Fibroblast of lung (primary cell): Measurements from ENCODE around the gene PRUNE2. TPM values are rescaled to one million over a fixed set of nuclear protein-coding genes. Genes with fewer than 3 reads are reported as not detected.

Source experiments
- DNase-seq, 2 donors: peaks; one replicate each; pipeline versions ENCODE4 v3.0.0 to v3.0.0-alpha.2; 2010; ENCODE audit warnings: low read depth in 2 of 2
- H2AFZ ChIP-seq: 2 replicates; pipeline ENCODE4 v1.5.1; 2012; ENCODE audit warnings: low read length, control low read depth, inconsistent platforms
- H3K27ac ChIP-seq: 2 replicates; pipeline ENCODE4 v1.5.1; 2011; ENCODE audit warnings: low read length, control low read depth; ENCODE audit not compliant: insufficient read depth
- H3K27me3 ChIP-seq: 2 replicates; pipeline ENCODE4 v1.5.1; 2011; ENCODE audit warnings: mild to moderate bottlenecking, low read length; ENCODE audit not compliant: control insufficient read depth, insufficient read depth
- H3K36me3 ChIP-seq: 2 replicates; pipeline ENCODE4 v1.5.1; 2011; ENCODE audit warnings: low read length; ENCODE audit not compliant: control insufficient read depth, insufficient read depth
- H3K4me1 ChIP-seq: 2 replicates; pipeline ENCODE4 v1.5.1; 2011; ENCODE audit warnings: low read length; ENCODE audit not compliant: control insufficient read depth, insufficient read depth; ENCODE audit errors: extremely low read depth
- H3K4me2 ChIP-seq: 2 replicates; pipeline ENCODE4 v1.5.1; 2011; ENCODE audit warnings: low read length, control low read depth; ENCODE audit not compliant: insufficient read depth; ENCODE audit errors: extremely low read depth
- H3K4me3 ChIP-seq, 4 experiments: fragments of 200-600 bp in 1 of 4; sonication (generic) in 1 of 4; replicated peaks in 1 of 4; 2 replicates each; pipeline ENCODE4 v1.5.1; 2011 to 2016; ENCODE audit warnings: low read length in 4 of 4, low read depth in 3 of 4, mild to moderate bottlenecking in 3 of 4, control low read depth in 2 of 4, inconsistent platforms in 1 of 4, mixed read lengths in 1 of 4; ENCODE audit not compliant: insufficient read depth in 1 of 4; ENCODE audit errors: control extremely low read depth in 1 of 4
- H3K79me2 ChIP-seq: 2 replicates; pipeline ENCODE4 v1.5.1; 2012; ENCODE audit warnings: mild to moderate bottlenecking, low read length, inconsistent platforms; ENCODE audit not compliant: control insufficient read depth, insufficient read depth
- H3K9ac ChIP-seq: 2 replicates; pipeline ENCODE4 v1.5.1; 2011; ENCODE audit warnings: mild to moderate bottlenecking, low read length, control low read depth; ENCODE audit not compliant: insufficient read depth
- H3K9me3 ChIP-seq: 2 replicates; pipeline ENCODE4 v1.5.1; 2012; ENCODE audit warnings: low read depth, low read length; ENCODE audit not compliant: control insufficient read depth, insufficient read depth
- H4K20me1 ChIP-seq: 2 replicates; pipeline ENCODE4 v1.5.1; 2011; ENCODE audit warnings: low read length; ENCODE audit not compliant: control insufficient read depth, insufficient read depth; ENCODE audit errors: extremely low read depth
- CTCF ChIP-seq, 2 donors: IDR thresholded peaks in 1 of 2; conservative IDR thresholded peaks in 1 of 2; 1 replicate in 1 of 2; 2 replicates in 1 of 2; pipeline ENCODE4 v1.5.1; 2011 to 2012; ENCODE audit warnings: low read length in 2 of 2, control low read depth in 1 of 2, inconsistent platforms in 1 of 2, low read depth in 1 of 2, mild to moderate bottlenecking in 1 of 2
- EZH2 ChIP-seq: IDR thresholded peaks from 2 replicates; pipeline ENCODE4 v1.5.1; 2012; ENCODE audit warnings: low read length, control low read depth, mild to moderate bottlenecking; ENCODE audit errors: missing control alignments
- polyA plus RNA-seq, 2 donors: library from polyadenylated mRNA; depleted of rRNA in 1 of 2; stranded (reverse) in 1 of 2; unstranded in 1 of 2; fragments of >200 nt; gene quantifications; 2 replicates each; pipeline ENCODE4 v1.2.1, GENCODE V29; 2011 to 2012; ENCODE audit warnings: missing spikeins in 1 of 2
- total RNA-seq: library from RNA; depleted of rRNA; stranded (reverse); fragments of >200 nt; gene quantifications from 2 replicates; pipeline ENCODE4 v1.2.1, GENCODE V29; 2014

Gene PRUNE2
- total and polyA plus RNA-seq, 2 donors (not counting 1 experiment from before 2014, with no cell fraction given) = 5.4 to 95.6 TPM

- TF ChIP-seq EZH2 (no peak), CTCF (conservative IDR thresholded peaks at IDR 0.05 in 1 of 2, IDR thresholded peaks at IDR 0.05 in 1 of 2; ENCODE audit: low read depth in 1 of 2, low read length in 2 of 2) (no peak)
- Histone ChIP-seq H3K4me2 (no peak overlapping the region), H3K27me3 (no peaks in the 10 kb centered on the region), H3K27ac (no peak overlapping the region), H3K9me3 (no peaks in the 10 kb centered on the region), H4K20me1 (no peaks in the 10 kb centered on the region), H3K4me3 (no peak overlapping the region), H3K9ac (no peak overlapping the region), H2AFZ (no peak overlapping the region), H3K36me3 (no peaks in the 10 kb centered on the region), H3K79me2 (no peaks in the 10 kb centered on the region), H3K4me1 (no peaks in the 10 kb centered on the region)
- DNase-seq = no peak
Measured at GRCh38 chr9:76734716-76735115, 171.2 kb downstream of the PRUNE2 start.

DNA sequence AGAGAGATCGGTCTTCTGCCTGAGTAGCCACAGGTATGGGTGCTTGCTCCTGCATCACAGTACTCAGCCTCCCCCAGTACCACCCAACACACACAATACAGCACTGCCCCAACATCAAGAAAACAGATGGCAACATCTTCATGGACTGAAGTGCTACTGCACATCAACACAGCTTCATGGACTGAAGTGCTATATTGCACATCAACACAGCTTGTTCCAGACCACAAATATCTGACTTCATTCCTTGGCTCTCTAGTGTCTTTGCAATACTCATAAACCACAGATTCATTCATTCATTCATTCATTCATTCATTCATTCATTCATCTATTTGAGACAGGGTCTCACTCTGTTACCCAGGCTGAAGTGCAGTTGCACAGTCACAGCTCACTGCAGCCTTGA lies 172.8 kb downstream of the PRUNE2 start:
- Histone ChIP-seq H3K4me3 (no peak overlapping the region), H3K4me2 (no peak overlapping the region), H3K9ac (no peak overlapping the region), H3K36me3 (no peaks in the 10 kb centered on the region), H3K4me1 (no peaks in the 10 kb centered on the region), H2AFZ (no peak overlapping the region), H3K9me3 (no peaks in the 10 kb centered on the region), H3K79me2 (no peaks in the 10 kb centered on the region), H3K27ac (no peak overlapping the region), H4K20me1 (no peaks in the 10 kb centered on the region), H3K27me3 (no peaks in the 10 kb centered on the region)
- TF ChIP-seq CTCF (conservative IDR thresholded peaks at IDR 0.05 in 1 of 2, IDR thresholded peaks at IDR 0.05 in 1 of 2; ENCODE audit: low read depth in 1 of 2, low read length in 2 of 2) = no peak
- no peak for TF ChIP-seq EZH2
- peak in 1 of 2 donors; percentile 45 for DNase-seq

- Histone ChIP-seq H3K27me3 (no peaks in the 10 kb centered on the region), H3K4me2 (no peak overlapping the region), H3K4me1 (no peaks in the 10 kb centered on the region), H3K9me3 (no peaks in the 10 kb centered on the region), H3K4me3 (no peak overlapping the region), H3K27ac (no peak overlapping the region), H3K36me3 (no peaks in the 10 kb centered on the region), H3K79me2 (no peaks in the 10 kb centered on the region), H2AFZ (no peak overlapping the region), H4K20me1 (no peaks in the 10 kb centered on the region), H3K9ac (no peak overlapping the region)
- peak in 1 of 2 donors; percentile 52 for DNase-seq
- TF ChIP-seq EZH2 (no peak), CTCF (conservative IDR thresholded peaks at IDR 0.05 in 1 of 2, IDR thresholded peaks at IDR 0.05 in 1 of 2; ENCODE audit: low read depth in 1 of 2, low read length in 2 of 2) (no peak)
Measured at GRCh38 chr9:76732341-76732958, 173.5 kb downstream of the PRUNE2 start.
